ENCODE data around the gene KIRREL1.

GRCh38 chr1:158022554-158023312, 29.3 kb downstream of the KIRREL1 start:
- TF ChIP-seq SUZ12 (IDR thresholded peaks at IDR 0.05; ENCODE audit: extremely low read depth, insufficient read depth, insufficient read length) (no peak), ZNF274 (IDR thresholded peaks at IDR 0.05; ENCODE audit: low read depth, low read length) (no peak), YY1 (IDR thresholded peaks at IDR 0.05; ENCODE audit: insufficient read depth, insufficient read length) (no peak)

Measured in NT2/D1 (cell line).